PFSK-1 (cell line): ENCODE measurements around the gene OR4D1.

ENCODE experiments used
- FOXP2 ChIP-seq: optimal IDR thresholded peaks from 2 replicates; pipeline ENCODE3; 2011; ENCODE audit warnings: borderline replicate concordance, control low read depth, inconsistent platforms; ENCODE audit not compliant: insufficient read depth; ENCODE audit errors: extremely low read length, extremely low read depth
- POLR2AphosphoS5 ChIP-seq: IDR thresholded peaks from 2 replicates; pipeline ENCODE4 v1.6.1; 2012; ENCODE audit warnings: low read depth, mild to moderate bottlenecking, control low read depth, low read length, moderate library complexity
- REST ChIP-seq, 2 experiments: IDR thresholded peaks; 2 replicates each; pipeline versions ENCODE4 v1.6.1 to v1.8.0; 2011 to 2012; ENCODE audit warnings: low read depth in 2 of 2, low read length in 2 of 2, control low read depth in 1 of 2, inconsistent platforms in 1 of 2, mild to moderate bottlenecking in 1 of 2, moderate library complexity in 1 of 2; ENCODE audit not compliant: insufficient read depth in 1 of 2
- SIN3A ChIP-seq: IDR thresholded peaks from 2 replicates; pipeline ENCODE4 v1.6.1; 2012; ENCODE audit warnings: mild to moderate bottlenecking, low read length, moderate library complexity, borderline replicate concordance; ENCODE audit not compliant: insufficient read depth
- TAF1 ChIP-seq: IDR thresholded peaks from 2 replicates; pipeline ENCODE4 v1.6.1; 2012; ENCODE audit warnings: low read length, control low read depth, borderline replicate concordance; ENCODE audit not compliant: insufficient read depth

OR4D1 gene

DNA sequence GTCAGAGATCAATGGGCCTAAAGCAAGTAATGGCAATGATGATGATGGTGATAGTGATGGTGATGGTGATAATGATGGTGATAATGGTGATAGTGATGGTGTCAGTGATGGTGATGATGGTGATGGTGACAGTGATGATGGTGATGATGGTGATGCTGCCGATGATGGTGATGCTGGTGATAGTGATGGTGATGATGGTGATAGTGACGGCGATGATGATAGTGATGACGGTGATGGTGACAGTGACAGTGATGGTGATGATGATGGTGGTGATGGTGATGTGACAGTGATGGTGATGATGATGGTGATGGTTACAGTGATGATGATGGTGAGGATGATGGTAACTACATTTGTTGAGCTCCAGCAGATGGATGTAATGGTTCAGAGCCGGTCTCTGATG, 30.8 kb upstream of the OR4D1 start:
- TF ChIP-seq FOXP2: no peak
- TF ChIP-seq TAF1: no peak
- TF ChIP-seq POLR2AphosphoS5: no peak
- no peak for TF ChIP-seq REST (IDR thresholded peaks at IDR 0.05; ENCODE audit: insufficient read depth in 1 of 2, low read depth in 2 of 2, low read length in 2 of 2)
- TF ChIP-seq SIN3A: no peak

DNA sequence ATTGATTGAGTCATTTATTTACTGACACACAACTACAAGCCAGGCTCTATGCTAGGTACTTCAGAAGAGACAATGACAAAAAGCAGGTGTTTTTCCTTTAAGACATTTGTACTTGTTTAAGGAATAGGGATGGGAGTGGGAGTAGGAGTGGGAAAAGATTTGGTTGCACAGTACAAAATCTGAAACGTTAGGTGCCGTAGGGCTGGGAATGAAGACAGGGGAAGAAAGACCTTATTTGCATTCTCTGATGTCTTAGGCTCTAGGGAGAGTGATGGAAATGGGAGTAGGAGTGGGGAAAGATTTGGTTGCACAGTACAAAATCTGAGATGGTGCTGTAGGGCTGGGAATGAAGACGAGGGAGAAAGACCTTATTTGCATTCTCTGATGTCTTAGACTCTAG, 28.7 kb upstream of the OR4D1 start:
- TF ChIP-seq TAF1: no peak
- TF ChIP-seq FOXP2: no peak
- no peak for TF ChIP-seq REST (IDR thresholded peaks at IDR 0.05; ENCODE audit: insufficient read depth in 1 of 2, low read depth in 2 of 2, low read length in 2 of 2)
- no peak for TF ChIP-seq SIN3A
- TF ChIP-seq POLR2AphosphoS5: no peak

- TF ChIP-seq POLR2AphosphoS5 (no peak), REST (IDR thresholded peaks at IDR 0.05; ENCODE audit: insufficient read depth in 1 of 2, low read depth in 2 of 2, low read length in 2 of 2) (peak; percentile 94 to 97), SIN3A (no peak), TAF1 (no peak)
Observed at GRCh38 chr17:58120195-58120822, 27.9 kb upstream of the OR4D1 start.

- TF ChIP-seq SIN3A (no peak), FOXP2 (no peak), POLR2AphosphoS5 (no peak), TAF1 (no peak), REST (IDR thresholded peaks at IDR 0.05; ENCODE audit: insufficient read depth in 1 of 2, low read depth in 2 of 2, low read length in 2 of 2) (peak in 1 of 2 experiments; percentile 75; a peak in 1 of 4 replicates)
Observed at GRCh38 chr17:58121925-58122324, 26.3 kb upstream of the OR4D1 start.

- TF ChIP-seq POLR2AphosphoS5: no peak
- no peak for TF ChIP-seq REST (IDR thresholded peaks at IDR 0.05; ENCODE audit: insufficient read depth in 1 of 2, low read depth in 2 of 2, low read length in 2 of 2)
- no peak for TF ChIP-seq FOXP2
- TF ChIP-seq SIN3A: no peak
- no peak for TF ChIP-seq TAF1
Observed at GRCh38 chr17:58127846-58128245, 20.3 kb upstream of the OR4D1 start.
